Epithelial cell of proximal tubule (primary cell): ENCODE measurements around the gene CCDC182. TPM values are rescaled to one million over a fixed set of nuclear protein-coding genes. Genes with fewer than 3 reads are reported as not detected.

Experiments
- DNase-seq: peaks from one replicate; pipeline ENCODE4 v3.0.0-alpha.2; 2011; ENCODE audit warnings: low read depth
- H3K4me3 ChIP-seq: 2 replicates; pipeline ENCODE4 v1.5.1; 2011; ENCODE audit warnings: low read depth, mild to moderate bottlenecking, low read length
- CTCF ChIP-seq: conservative IDR thresholded peaks from 2 replicates; pipeline ENCODE4 v1.5.1; 2012; ENCODE audit warnings: low read depth, mild to moderate bottlenecking, low read length
- total RNA-seq: library from RNA; depleted of rRNA; stranded (reverse); fragments of >200 nt; gene quantifications from 2 replicates; pipeline ENCODE4 v1.2.3, GENCODE V29; 2015

Gene CCDC182
- total RNA-seq, 1 donor from 2014 or later, result not detected

GRCh38 chr17:57774872-57775271 lies 29.8 kb upstream of the CCDC182 start:
- DNase-seq, result no peak
- H3K4me3 ChIP-seq, result no peak overlapping the region
- no peak for TF ChIP-seq CTCF

GRCh38 chr17:57773557-57773956 lies 28.5 kb upstream of the CCDC182 start:
- no peak for TF ChIP-seq CTCF
- DNase-seq, result no peak
- H3K4me3 ChIP-seq, result no peak overlapping the region

GRCh38 chr17:57772774-57773173 lies 27.7 kb upstream of the CCDC182 start:
- no peak for TF ChIP-seq CTCF
- DNase-seq, result no peak

GRCh38 chr17:57767561-57767960 lies 22.5 kb upstream of the CCDC182 start:
- DNase-seq, result no peak
- no peak for TF ChIP-seq CTCF
- no peak overlapping the region for H3K4me3 ChIP-seq

More at GRCh38 chr17:57772774-57773173, 27.7 kb upstream of the CCDC182 start:
- H3K4me3 ChIP-seq, result no peak overlapping the region

GRCh38 chr17:57766318-57766943 lies 21.3 kb upstream of the CCDC182 start:
- H3K4me3 ChIP-seq, result no peak overlapping the region
- TF ChIP-seq CTCF, result no peak
- DNase-seq, result no peak

- TF ChIP-seq CTCF, result no peak
- DNase-seq, result no peak
- no peak overlapping the region for H3K4me3 ChIP-seq
Measured at GRCh38 chr17:57762452-57763395, 17.6 kb upstream of the CCDC182 start.
